ENCODE results near the gene AGAP1.
A peak's percentile ranks its signal among the peaks of the same experiment; 100 is the strongest.

AGAP1 gene

GRCh38 chr2:235594964-235595363 lies 101.1 kb downstream of the AGAP1 start:
- no peak for TF ChIP-seq CTCF (IDR thresholded peaks at IDR 0.05; ENCODE audit: low read depth, low read length, missing control alignments)
- H3K4me3 ChIP-seq (ENCODE audit: low read depth, low read length) = no peak overlapping the region
- no peak for DNase-seq (ENCODE audit: low read depth)

- peak; percentile 21 for DNase-seq (ENCODE audit: low read depth)
- TF ChIP-seq CTCF (IDR thresholded peaks at IDR 0.05; ENCODE audit: low read depth, low read length, missing control alignments) = peak; percentile 88
- no peak overlapping the region for H3K4me3 ChIP-seq (ENCODE audit: low read depth, low read length)
Observed at GRCh38 chr2:235595422-235596010, 101.7 kb downstream of the AGAP1 start.

- TF ChIP-seq CTCF (IDR thresholded peaks at IDR 0.05; ENCODE audit: low read depth, low read length, missing control alignments) = no peak
- no peak for DNase-seq (ENCODE audit: low read depth)
- H3K4me3 ChIP-seq (ENCODE audit: low read depth, low read length) = no peak overlapping the region
Observed at GRCh38 chr2:235596272-235596671, 102.4 kb downstream of the AGAP1 start.

GRCh38 chr2:235597081-235597615 lies 103.3 kb downstream of the AGAP1 start:
- no peak for TF ChIP-seq CTCF (IDR thresholded peaks at IDR 0.05; ENCODE audit: low read depth, low read length, missing control alignments)
- no peak overlapping the region for H3K4me3 ChIP-seq (ENCODE audit: low read depth, low read length)
- DNase-seq (ENCODE audit: low read depth) = no peak

GRCh38 chr2:235598026-235598425 lies 104.2 kb downstream of the AGAP1 start:
- DNase-seq (ENCODE audit: low read depth) = no peak
- TF ChIP-seq CTCF (IDR thresholded peaks at IDR 0.05; ENCODE audit: low read depth, low read length, missing control alignments) = no peak

GRCh38 chr2:235598532-235599531 lies 105.0 kb downstream of the AGAP1 start:
- H3K4me3 ChIP-seq (ENCODE audit: low read depth, low read length) = no peak overlapping the region
- no peak for TF ChIP-seq CTCF (IDR thresholded peaks at IDR 0.05; ENCODE audit: low read depth, low read length, missing control alignments)
- no peak for DNase-seq (ENCODE audit: low read depth)

More at GRCh38 chr2:235598026-235598425, 104.2 kb downstream of the AGAP1 start:
- no peak overlapping the region for H3K4me3 ChIP-seq (ENCODE audit: low read depth, low read length)

Data from GM12864 (cell line).